Cerebellar cortex (tissue), 1 donor: Measurements from ENCODE around the gene HSPA6.
"Not testable (repeated sequence)": the region's sequence is repeated elsewhere in the genome, so short reads cannot be mapped to it uniquely, and the experiment has no call there.

Experiments used
- DNase-seq: peaks from one replicate; pipeline ENCODE4 v3.0.0-alpha.2; 2015; ENCODE audit warnings: low spot score

The HSPA6 gene

GRCh38 chr1:161560960-161561715 is 36.8 kb downstream of the HSPA6 start:
- not testable (repeated sequence) for DNase-seq

DNA sequence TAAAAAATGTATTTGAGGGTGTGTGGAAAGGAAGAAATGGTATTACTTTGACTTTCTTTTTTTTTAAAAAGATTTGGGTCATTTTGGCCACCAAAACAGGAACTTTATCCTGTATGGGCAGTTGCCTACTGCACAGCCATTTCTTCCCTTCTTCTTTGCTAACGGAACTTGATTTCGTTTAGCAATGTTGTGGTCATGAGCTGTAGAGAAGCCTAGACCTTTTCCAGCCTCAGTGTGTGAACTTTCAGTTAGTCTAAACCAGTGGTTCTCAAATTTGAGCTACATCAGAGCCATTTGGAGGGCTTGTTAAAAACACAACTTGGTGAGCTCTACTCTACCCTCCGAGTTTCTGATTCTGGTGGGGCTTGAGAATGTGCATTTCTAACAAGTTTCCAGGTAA is 38.1 kb downstream of the HSPA6 start:
- not testable (repeated sequence) for DNase-seq

- not testable (repeated sequence) for DNase-seq
These were observed 39.2 kb downstream of the HSPA6 start for GRCh38 chr1:161563522-161563921.

DNA sequence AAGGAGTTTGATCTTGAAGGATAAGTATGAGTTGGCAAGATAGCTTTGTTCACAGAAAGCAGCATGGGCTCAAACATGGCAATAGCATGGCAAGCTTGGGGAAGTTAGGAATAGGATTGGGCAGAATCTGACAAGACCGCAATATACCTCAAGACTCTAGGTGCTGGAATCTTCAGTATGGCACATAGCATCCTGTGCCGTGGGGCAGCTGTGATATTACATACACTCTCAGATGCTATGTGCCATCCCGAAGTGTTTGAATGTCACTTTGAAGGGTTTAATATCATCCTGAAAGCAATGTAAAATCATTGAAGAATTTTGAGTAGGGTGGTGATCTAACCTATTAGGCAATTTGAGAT is 42.2 kb downstream of the HSPA6 start:
- not testable (repeated sequence) for DNase-seq

DNA sequence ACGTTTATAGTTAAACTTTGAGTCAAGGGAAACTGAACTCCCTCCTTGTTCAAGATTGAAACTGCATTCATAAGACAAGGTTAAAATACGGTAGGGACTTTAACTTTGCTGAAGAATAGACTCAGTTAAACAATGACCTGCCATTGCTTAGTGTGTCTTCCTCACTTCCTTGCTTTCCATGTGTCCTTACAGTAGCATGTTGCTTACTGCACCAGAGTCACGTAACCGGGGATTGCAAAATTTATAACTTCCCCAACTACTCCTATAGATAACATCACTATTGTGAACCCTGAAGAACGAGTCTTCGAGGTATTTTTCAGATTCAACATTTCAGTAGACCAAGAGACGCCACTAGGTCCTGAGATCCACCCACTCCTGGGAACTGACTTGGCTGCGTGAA is 47.4 kb downstream of the HSPA6 start:
- DNase-seq = not testable (repeated sequence)
